H1 (cell line): Measurements from ENCODE around the gene WNT5A.
A peak's percentile ranks its signal among the peaks of the same experiment; 100 is the strongest.

Experiments used
- BACH1 ChIP-seq: IDR thresholded peaks from 2 replicates; pipeline ENCODE4 v1.6.1; 2012; ENCODE audit warnings: low read length, improper control_type of control experiment
- JUND ChIP-seq: IDR thresholded peaks from 2 replicates; pipeline ENCODE4 v1.6.1; 2011; ENCODE audit warnings: mild to moderate bottlenecking, improper control_type of control experiment, low read length
- MAFK ChIP-seq: IDR thresholded peaks from 2 replicates; pipeline ENCODE4 v1.6.1; 2012; ENCODE audit warnings: low read depth, mild to moderate bottlenecking, improper control_type of control experiment, low read length
- MAX ChIP-seq: IDR thresholded peaks from 2 replicates; pipeline ENCODE4 v1.6.1; 2012; ENCODE audit warnings: inconsistent platforms
- POLR2A ChIP-seq, 2 experiments: IDR thresholded peaks; 1 replicate in 1 of 2; 2 replicates in 1 of 2; pipeline ENCODE4 v1.6.1; 2011; ENCODE audit warnings: low read depth in 2 of 2, low read length in 2 of 2, mild to moderate bottlenecking in 2 of 2; ENCODE audit errors: control extremely low read depth in 1 of 2
- POLR2AphosphoS5 ChIP-seq: IDR thresholded peaks from 2 replicates; pipeline ENCODE4 v1.6.1; 2011; ENCODE audit warnings: low read depth, low read length
- RAD21 ChIP-seq, 2 experiments: IDR thresholded peaks in 1 of 2; conservative IDR thresholded peaks in 1 of 2; 2 replicates each; pipeline ENCODE4 v1.6.1; 2011; ENCODE audit warnings: low read depth in 2 of 2, low read length in 2 of 2, improper control_type of control experiment in 1 of 2, inconsistent platforms in 1 of 2, mild to moderate bottlenecking in 1 of 2, moderate library complexity in 1 of 2
- SIN3A ChIP-seq, 2 experiments: IDR thresholded peaks in 1 of 2; conservative IDR thresholded peaks in 1 of 2; 2 replicates each; pipeline ENCODE4 v1.6.1; 2011 to 2012; ENCODE audit warnings: low read length in 2 of 2, improper control_type of control experiment in 1 of 2, low read depth in 1 of 2, mild to moderate bottlenecking in 1 of 2
- TAF1 ChIP-seq: IDR thresholded peaks from 2 replicates; pipeline ENCODE4 v1.6.1; 2011; ENCODE audit warnings: mild to moderate bottlenecking, low read depth, low read length
- TEAD4 ChIP-seq: IDR thresholded peaks from 2 replicates; pipeline ENCODE4 v1.6.1; 2012; ENCODE audit warnings: low read depth, low read length, inconsistent platforms, mixed read lengths
- USF2 ChIP-seq: IDR thresholded peaks from 2 replicates; pipeline ENCODE4 v1.6.1; 2011; ENCODE audit warnings: low read length, improper control_type of control experiment
- TF ChIP-seq, protein P1 (sequence below), 3 experiments: IDR thresholded peaks; 1 replicate in 2 of 3; 2 replicates in 1 of 3; pipeline versions ENCODE4 v1.5.1 to v1.6.1; 2011; ENCODE audit warnings: low read length in 3 of 3, mild to moderate bottlenecking in 3 of 3, inconsistent platforms in 2 of 3, low read depth in 1 of 3, moderate library complexity in 1 of 3; ENCODE audit not compliant: insufficient read depth in 1 of 3; ENCODE audit errors: control extremely low read depth in 1 of 3
- TF ChIP-seq, protein P2 (sequence below): IDR thresholded peaks from 2 replicates; pipeline ENCODE4 v1.6.1; 2012; ENCODE audit warnings: low read length, inconsistent platforms

DNA sequence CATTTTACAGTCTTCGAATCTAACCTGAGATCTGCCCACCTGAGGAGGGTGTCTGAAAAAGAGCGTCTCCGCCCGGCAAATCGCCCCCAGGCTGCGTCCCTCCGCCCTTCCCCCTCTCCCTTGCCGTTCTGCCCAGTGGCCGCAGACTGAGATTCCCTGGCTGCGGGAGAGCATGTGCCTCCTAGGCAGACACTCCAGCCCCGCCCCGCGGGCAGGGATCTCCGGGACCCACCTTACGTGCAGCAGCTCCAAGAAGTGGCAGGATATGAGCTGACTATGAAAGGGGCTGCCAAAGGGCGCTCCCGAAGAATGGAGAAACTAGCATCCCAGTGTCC lies 2.7 kb upstream of the WNT5A start:
- TF ChIP-seq, protein P1, sequence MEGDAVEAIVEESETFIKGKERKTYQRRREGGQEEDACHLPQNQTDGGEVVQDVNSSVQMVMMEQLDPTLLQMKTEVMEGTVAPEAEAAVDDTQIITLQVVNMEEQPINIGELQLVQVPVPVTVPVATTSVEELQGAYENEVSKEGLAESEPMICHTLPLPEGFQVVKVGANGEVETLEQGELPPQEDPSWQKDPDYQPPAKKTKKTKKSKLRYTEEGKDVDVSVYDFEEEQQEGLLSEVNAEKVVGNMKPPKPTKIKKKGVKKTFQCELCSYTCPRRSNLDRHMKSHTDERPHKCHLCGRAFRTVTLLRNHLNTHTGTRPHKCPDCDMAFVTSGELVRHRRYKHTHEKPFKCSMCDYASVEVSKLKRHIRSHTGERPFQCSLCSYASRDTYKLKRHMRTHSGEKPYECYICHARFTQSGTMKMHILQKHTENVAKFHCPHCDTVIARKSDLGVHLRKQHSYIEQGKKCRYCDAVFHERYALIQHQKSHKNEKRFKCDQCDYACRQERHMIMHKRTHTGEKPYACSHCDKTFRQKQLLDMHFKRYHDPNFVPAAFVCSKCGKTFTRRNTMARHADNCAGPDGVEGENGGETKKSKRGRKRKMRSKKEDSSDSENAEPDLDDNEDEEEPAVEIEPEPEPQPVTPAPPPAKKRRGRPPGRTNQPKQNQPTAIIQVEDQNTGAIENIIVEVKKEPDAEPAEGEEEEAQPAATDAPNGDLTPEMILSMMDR (IDR thresholded peaks at IDR 0.05; ENCODE audit: control extremely low read depth in 1 of 3, insufficient read depth in 1 of 3, low read depth in 1 of 3, low read length in 3 of 3), result no peak
- no peak for TF ChIP-seq TEAD4
- TF ChIP-seq JUND, result no peak
- no peak for TF ChIP-seq MAFK
- no peak for TF ChIP-seq USF2
- no peak for TF ChIP-seq POLR2AphosphoS5
- TF ChIP-seq POLR2A (IDR thresholded peaks at IDR 0.05; ENCODE audit: control extremely low read depth in 1 of 2, low read depth in 2 of 2, low read length in 2 of 2), result no peak
- no peak for TF ChIP-seq TAF1
- TF ChIP-seq RAD21 (IDR thresholded peaks at IDR 0.05 in 1 of 2, conservative IDR thresholded peaks at IDR 0.05 in 1 of 2; ENCODE audit: low read depth in 2 of 2, low read length in 2 of 2), result no peak
- TF ChIP-seq, protein P2, sequence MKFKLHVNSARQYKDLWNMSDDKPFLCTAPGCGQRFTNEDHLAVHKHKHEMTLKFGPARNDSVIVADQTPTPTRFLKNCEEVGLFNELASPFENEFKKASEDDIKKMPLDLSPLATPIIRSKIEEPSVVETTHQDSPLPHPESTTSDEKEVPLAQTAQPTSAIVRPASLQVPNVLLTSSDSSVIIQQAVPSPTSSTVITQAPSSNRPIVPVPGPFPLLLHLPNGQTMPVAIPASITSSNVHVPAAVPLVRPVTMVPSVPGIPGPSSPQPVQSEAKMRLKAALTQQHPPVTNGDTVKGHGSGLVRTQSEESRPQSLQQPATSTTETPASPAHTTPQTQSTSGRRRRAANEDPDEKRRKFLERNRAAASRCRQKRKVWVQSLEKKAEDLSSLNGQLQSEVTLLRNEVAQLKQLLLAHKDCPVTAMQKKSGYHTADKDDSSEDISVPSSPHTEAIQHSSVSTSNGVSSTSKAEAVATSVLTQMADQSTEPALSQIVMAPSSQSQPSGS, result no peak
- TF ChIP-seq MAX, result peak; percentile 80
- no peak for TF ChIP-seq SIN3A (conservative IDR thresholded peaks at IDR 0.05 in 1 of 2, IDR thresholded peaks at IDR 0.05 in 1 of 2; ENCODE audit: low read depth in 1 of 2, low read length in 2 of 2)
- no peak for TF ChIP-seq BACH1
